GM12878 (cell line): ENCODE data around the gene RBM43. TPM values are rescaled to one million over a fixed set of nuclear protein-coding genes. Genes with fewer than 3 reads are reported as not detected.

ENCODE experiments used
- ATAC-seq: fragments of 200-7000 bp; cut with Tn5 transposase; 3 replicates; pipeline ENCODE4 v1.9.1; 2020; ENCODE audit warnings: mild to moderate bottlenecking, moderate library complexity
- BruUV-seq: library from RNA; stranded (reverse); fragments of 400-500 nt; replicated peaks from 2 replicates; lab custom pipeline; 2021; lab: Mats Ljungman, UMichigan
- CTCF ChIA-PET: fragments of 300-600 bp; sonication (Branson Sonifier 250); formaldehyde crosslinking; extraction: SDS; loops from one replicate; lab custom pipeline; 2021; ENCODE audit warnings: inconsistent platforms; lab: Yijun Ruan, JAX
- POLR2A ChIA-PET: fragments of 350-600 bp; formaldehyde crosslinking; extraction: SDS; loops from one replicate; lab custom pipeline; 2021; ENCODE audit warnings: inconsistent platforms; lab: Charles Lee
- RAD21 ChIA-PET: fragments of 300-600 bp; sonication (Branson Sonifier 250); formaldehyde crosslinking; loops from one replicate; lab custom pipeline; 2023; ENCODE audit warnings: antibody characterized with exemption; ENCODE audit not compliant: unreplicated experiment; lab: Charles Lee
- SMC1A ChIA-PET: fragments of 300-600 bp; sonication (Branson Sonifier 250); formaldehyde crosslinking; loops from one replicate; lab custom pipeline; 2023; ENCODE audit not compliant: unreplicated experiment, uncharacterized antibody; lab: Charles Lee
- DNase-seq: peaks from one replicate; pipeline ENCODE4 v3.0.0-alpha.2; 2011; ENCODE audit warnings: low read depth, low spot score
- FAIRE-seq: peaks from 3 replicates; lab custom pipeline; 2011; peaks lifted over from hg19 to GRCh38; lab: Jason Lieb, UNC
- H2AFZ ChIP-seq: 2 replicates; pipeline ENCODE4 v1.6.0; 2011; ENCODE audit warnings: low read depth, low read length, control low read depth; ENCODE audit not compliant: control insufficient read depth
- H3K27ac ChIP-seq: 2 replicates; pipeline ENCODE4 v1.5.1; 2011; ENCODE audit warnings: control low read depth; ENCODE audit not compliant: control insufficient read depth, insufficient read depth
- H3K27me3 ChIP-seq, 2 experiments: replicated peaks in 1 of 2; 2 replicates each; pipeline versions ENCODE4 v1.6.0 to v1.6.1; 2011; ENCODE audit warnings: low read length in 1 of 2; ENCODE audit not compliant: control insufficient read depth in 2 of 2, insufficient read depth in 2 of 2
- H3K36me3 ChIP-seq, 2 experiments: 2 replicates each; pipeline ENCODE4 v1.5.1; 2011; ENCODE audit warnings: low read length in 1 of 2; ENCODE audit not compliant: control insufficient read depth in 2 of 2, insufficient read depth in 2 of 2
- H3K4me1 ChIP-seq: 2 replicates; pipeline ENCODE4 v1.6.1; 2011; ENCODE audit warnings: mild to moderate bottlenecking, low read length, moderate library complexity, mixed read lengths; ENCODE audit not compliant: control insufficient read depth, insufficient read depth
- H3K4me2 ChIP-seq: 2 replicates; pipeline ENCODE4 v1.6.0; 2011; ENCODE audit warnings: control low read depth; ENCODE audit not compliant: control insufficient read depth, insufficient read depth
- H3K4me3 ChIP-seq: fragments of 200-600 bp; sonication (generic); 2 replicates; pipeline ENCODE4 v1.5.1; 2016
- H3K79me2 ChIP-seq: 2 replicates; pipeline ENCODE4 v1.6.0; 2011; ENCODE audit warnings: low read length; ENCODE audit not compliant: control insufficient read depth, insufficient read depth
- H3K9ac ChIP-seq: 2 replicates; pipeline ENCODE4 v1.8.0; 2011; ENCODE audit warnings: low read length, control low read depth, mixed read lengths; ENCODE audit not compliant: control insufficient read depth, insufficient read depth
- H3K9me3 ChIP-seq: replicated peaks from 3 replicates; pipeline ENCODE4 v1.5.1; 2011; ENCODE audit warnings: mild to moderate bottlenecking, low read length; ENCODE audit not compliant: control insufficient read depth, insufficient read depth
- H4K20me1 ChIP-seq: 2 replicates; pipeline ENCODE4 v1.6.0; 2011; ENCODE audit not compliant: control insufficient read depth, insufficient read depth
- CHD2 ChIP-seq: IDR thresholded peaks from 2 replicates; pipeline ENCODE4 v1.6.1; 2011; ENCODE audit warnings: low read depth, low read length, improper control_type of control experiment, borderline replicate concordance
- CREM ChIP-seq: IDR thresholded peaks from 2 replicates; pipeline ENCODE4 v1.6.1; 2014; ENCODE audit warnings: antibody characterized with exemption, low read depth
- ETV6 ChIP-seq, 2 experiments: fragments of 450-650 bp in 1 of 2; IDR thresholded peaks in 1 of 2; conservative IDR thresholded peaks in 1 of 2; 2 replicates each; pipeline ENCODE4 v1.6.1; 2014; ENCODE audit warnings: antibody characterized with exemption in 1 of 2, borderline replicate concordance in 1 of 2, low read depth in 1 of 2, mild to moderate bottlenecking in 1 of 2, moderate library complexity in 1 of 2
- FOXK2 ChIP-seq: fragments of 450-650 bp; IDR thresholded peaks from 2 replicates; pipeline ENCODE4 v1.6.1; 2017; ENCODE audit warnings: mild to moderate bottlenecking, moderate library complexity
- HDAC2 ChIP-seq: fragments of 200-600 bp; sonication (generic); IDR thresholded peaks from 2 replicates; pipeline ENCODE4 v1.6.1; 2017
- KLF5 ChIP-seq: fragments of 450-650 bp; IDR thresholded peaks from 2 replicates; pipeline ENCODE4 v1.6.1; 2014; ENCODE audit warnings: mild to moderate bottlenecking; ENCODE audit not compliant: partially characterized antibody
- MEF2A ChIP-seq: IDR thresholded peaks from 2 replicates; pipeline ENCODE4 v1.6.1; 2011; ENCODE audit warnings: low read depth, mild to moderate bottlenecking, low read length, moderate library complexity; ENCODE audit not compliant: insufficient read depth
- MTA3 ChIP-seq: IDR thresholded peaks from 2 replicates; pipeline ENCODE4 v1.6.1; 2012; ENCODE audit warnings: low read length, inconsistent platforms, borderline replicate concordance
- NFIC ChIP-seq: IDR thresholded peaks from 2 replicates; pipeline ENCODE4 v1.6.1; 2012; ENCODE audit warnings: low read depth, mild to moderate bottlenecking, inconsistent platforms, low read length, moderate library complexity
- POLR2AphosphoS2 ChIP-seq: IDR thresholded peaks from 2 replicates; pipeline ENCODE4 v1.6.1; 2011; ENCODE audit warnings: low read depth, mild to moderate bottlenecking, low read length, improper control_type of control experiment, moderate library complexity
- REST ChIP-seq: IDR thresholded peaks from 2 replicates; pipeline ENCODE4 v1.6.1; 2012; ENCODE audit warnings: mild to moderate bottlenecking, low read depth, low read length
- RFX5 ChIP-seq: IDR thresholded peaks from 2 replicates; pipeline ENCODE4 v1.6.1; 2011; ENCODE audit warnings: low read depth, low read length, improper control_type of control experiment
- RUNX3 ChIP-seq: IDR thresholded peaks from 2 replicates; pipeline ENCODE4 v1.6.1; 2012; ENCODE audit warnings: low read length, inconsistent platforms
- SREBF1 ChIP-seq: IDR thresholded peaks from 2 replicates; pipeline ENCODE4 v1.6.1; 2012; ENCODE audit warnings: mild to moderate bottlenecking, low read length
- TCF3 ChIP-seq: IDR thresholded peaks from 2 replicates; pipeline ENCODE4 v1.6.1; 2012; ENCODE audit warnings: low read depth, mild to moderate bottlenecking, low read length, borderline replicate concordance; ENCODE audit not compliant: insufficient read depth
- YBX1 ChIP-seq: fragments of 450-650 bp; IDR thresholded peaks from 2 replicates; pipeline ENCODE4 v1.6.1; 2016; ENCODE audit warnings: antibody characterized with exemption
- ZNF622 ChIP-seq: fragments of 450-650 bp; IDR thresholded peaks from 2 replicates; pipeline ENCODE4 v1.6.1; 2017; ENCODE audit warnings: mild to moderate bottlenecking, inconsistent platforms
- in situ Hi-C: fragments of 300-500 bp; cut with MboI; formaldehyde crosslinking; loops from 9 replicates; pipeline ENCODE4 v1.14.3; 2018; ENCODE audit warnings: mixed read lengths
- intact Hi-C: fragments of 100-400 bp; cut with micrococcal nuclease; formaldehyde crosslinking; loops from one replicate; pipeline ENCODE4 v1.14.2; 2022; ENCODE audit not compliant: unreplicated experiment
- polyA plus RNA-seq, 11 experiments: library from polyadenylated mRNA; depleted of rRNA in 4 of 11; unstranded in 6 of 11; stranded (reverse) in 5 of 11; fragments of >200 nt; fragmentation: Nextera tagmentation in 4 of 11; fragmentation: Illumina TruSeq in 1 of 11; extraction: Ambion mirVana in 4 of 11; extraction: Trizol in 1 of 11; gene quantifications; 1 replicate in 1 of 11; 2 replicates in 10 of 11; pipeline versions ENCODE4 v1.2.1 to v1.2.3, GENCODE V29; 2011 to 2016; ENCODE audit warnings: inconsistent platforms in 2 of 11, missing spikeins in 2 of 11, low read depth in 1 of 11
- total RNA-seq, 4 experiments: library from RNA; depleted of rRNA in 3 of 4; stranded (reverse); fragments of >200 nt in 3 of 4; fragmentation: Illumina TruSeq in 1 of 4; extraction: Trizol in 1 of 4; gene quantifications; 2 replicates each; pipeline versions ENCODE4 v1.2.1 to v1.2.3, GENCODE V29; 2013 to 2021
- TF ChIP-seq, protein P1 (sequence below): fragments of 450-650 bp; IDR thresholded peaks from 2 replicates; pipeline ENCODE4 v1.6.1; 2017; ENCODE audit warnings: mild to moderate bottlenecking, moderate library complexity
- TF ChIP-seq, protein P2 (sequence below): IDR thresholded peaks from 2 replicates; pipeline ENCODE4 v1.6.1; 2012; ENCODE audit warnings: low read depth, low read length, improper control_type of control experiment

Gene RBM43
- total and polyA plus RNA-seq, 10 of the 15 experiments (the other 5 are each of a cell fraction or from before 2014, with no cell fraction given) = 0.86 to 5.3 (median 2.6) TPM

GRCh38 chr2:151247432-151247831 lies 14.2 kb downstream of the RBM43 start:
- DNase-seq (no peak), FAIRE-seq (no peak), ATAC-seq (no peak)
- BruUV-seq = no TSS peak
- POLR2A ChIA-PET = no interaction called here
- peaks cover 5% of the 10 kb centered on the region for H3K9me3 ChIP-seq
- no peaks in the 10 kb centered on the region for H4K20me1 ChIP-seq
- H3K36me3 ChIP-seq = no peaks in the 10 kb centered on the region
- in situ Hi-C loops (no loop called here), intact Hi-C loops (no loop called here)
- no peak overlapping the region for H3K4me2 ChIP-seq
- RAD21 ChIA-PET = interaction anchor here (1.3 kb wide), 1 partner anchor 8 kb away, joined by 6 read pairs; no protein-coding TSS in a partner anchor
- H3K9ac ChIP-seq = no peak overlapping the region
- no peak overlapping the region for H2AFZ ChIP-seq
- no peak overlapping the region for H3K4me3 ChIP-seq
- SMC1A ChIA-PET = no interaction called here
- no peaks in the 10 kb centered on the region; a peak in 1 of 4 replicates for H3K27me3 ChIP-seq
- H3K4me1 ChIP-seq = no peaks in the 10 kb centered on the region
- H3K27ac ChIP-seq = no peak overlapping the region
- CTCF ChIA-PET = interaction anchor here (0.6 to 3.0 kb wide), 5 partner anchors 8 to 1653 kb away, joined by 3 to 14 read pairs (median 3); no protein-coding TSS in a partner anchor
- no peaks in the 10 kb centered on the region for H3K79me2 ChIP-seq
- TF ChIP-seq RFX5 = no peak
- TF ChIP-seq REST = no peak
- TF ChIP-seq KLF5 = no peak
- TF ChIP-seq CREM = no peak
- TF ChIP-seq TCF3 = no peak
- TF ChIP-seq, protein P1, sequence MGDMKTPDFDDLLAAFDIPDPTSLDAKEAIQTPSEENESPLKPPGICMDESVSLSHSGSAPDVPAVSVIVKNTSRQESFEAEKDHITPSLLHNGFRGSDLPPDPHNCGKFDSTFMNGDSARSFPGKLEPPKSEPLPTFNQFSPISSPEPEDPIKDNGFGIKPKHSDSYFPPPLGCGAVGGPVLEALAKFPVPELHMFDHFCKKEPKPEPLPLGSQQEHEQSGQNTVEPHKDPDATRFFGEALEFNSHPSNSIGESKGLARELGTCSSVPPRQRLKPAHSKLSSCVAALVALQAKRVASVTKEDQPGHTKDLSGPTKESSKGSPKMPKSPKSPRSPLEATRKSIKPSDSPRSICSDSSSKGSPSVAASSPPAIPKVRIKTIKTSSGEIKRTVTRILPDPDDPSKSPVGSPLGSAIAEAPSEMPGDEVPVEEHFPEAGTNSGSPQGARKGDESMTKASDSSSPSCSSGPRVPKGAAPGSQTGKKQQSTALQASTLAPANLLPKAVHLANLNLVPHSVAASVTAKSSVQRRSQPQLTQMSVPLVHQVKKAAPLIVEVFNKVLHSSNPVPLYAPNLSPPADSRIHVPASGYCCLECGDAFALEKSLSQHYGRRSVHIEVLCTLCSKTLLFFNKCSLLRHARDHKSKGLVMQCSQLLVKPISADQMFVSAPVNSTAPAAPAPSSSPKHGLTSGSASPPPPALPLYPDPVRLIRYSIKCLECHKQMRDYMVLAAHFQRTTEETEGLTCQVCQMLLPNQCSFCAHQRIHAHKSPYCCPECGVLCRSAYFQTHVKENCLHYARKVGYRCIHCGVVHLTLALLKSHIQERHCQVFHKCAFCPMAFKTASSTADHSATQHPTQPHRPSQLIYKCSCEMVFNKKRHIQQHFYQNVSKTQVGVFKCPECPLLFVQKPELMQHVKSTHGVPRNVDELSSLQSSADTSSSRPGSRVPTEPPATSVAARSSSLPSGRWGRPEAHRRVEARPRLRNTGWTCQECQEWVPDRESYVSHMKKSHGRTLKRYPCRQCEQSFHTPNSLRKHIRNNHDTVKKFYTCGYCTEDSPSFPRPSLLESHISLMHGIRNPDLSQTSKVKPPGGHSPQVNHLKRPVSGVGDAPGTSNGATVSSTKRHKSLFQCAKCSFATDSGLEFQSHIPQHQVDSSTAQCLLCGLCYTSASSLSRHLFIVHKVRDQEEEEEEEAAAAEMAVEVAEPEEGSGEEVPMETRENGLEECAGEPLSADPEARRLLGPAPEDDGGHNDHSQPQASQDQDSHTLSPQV = no peak
- TF ChIP-seq SREBF1 = no peak
- no peak for TF ChIP-seq MEF2A
- TF ChIP-seq ZNF622 = no peak
- TF ChIP-seq FOXK2 = no peak
- no peak for TF ChIP-seq HDAC2
- no peak for TF ChIP-seq ETV6 (conservative IDR thresholded peaks at IDR 0.05 in 1 of 2, IDR thresholded peaks at IDR 0.05 in 1 of 2; ENCODE audit: borderline replicate concordance in 1 of 2, low read depth in 1 of 2)
- TF ChIP-seq NFIC = no peak
- TF ChIP-seq MTA3 = no peak
- TF ChIP-seq POLR2AphosphoS2 = no peak
- TF ChIP-seq, protein P2, sequence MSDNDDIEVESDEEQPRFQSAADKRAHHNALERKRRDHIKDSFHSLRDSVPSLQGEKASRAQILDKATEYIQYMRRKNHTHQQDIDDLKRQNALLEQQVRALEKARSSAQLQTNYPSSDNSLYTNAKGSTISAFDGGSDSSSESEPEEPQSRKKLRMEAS = no peak
- no peak for TF ChIP-seq YBX1
- no peak for TF ChIP-seq CHD2
- TF ChIP-seq RUNX3 = no peak
